ENCODE measurements around the gene KRT78. TPM values are rescaled to one million over a fixed set of nuclear protein-coding genes. Genes with fewer than 3 reads are reported as not detected.
"Not testable (repeated sequence)": the region's sequence is repeated elsewhere in the genome, so short reads cannot be mapped to it uniquely, and the experiment has no call there.

Gene KRT78
- polyA plus RNA-seq, 1 experiment: not detected

DNA sequence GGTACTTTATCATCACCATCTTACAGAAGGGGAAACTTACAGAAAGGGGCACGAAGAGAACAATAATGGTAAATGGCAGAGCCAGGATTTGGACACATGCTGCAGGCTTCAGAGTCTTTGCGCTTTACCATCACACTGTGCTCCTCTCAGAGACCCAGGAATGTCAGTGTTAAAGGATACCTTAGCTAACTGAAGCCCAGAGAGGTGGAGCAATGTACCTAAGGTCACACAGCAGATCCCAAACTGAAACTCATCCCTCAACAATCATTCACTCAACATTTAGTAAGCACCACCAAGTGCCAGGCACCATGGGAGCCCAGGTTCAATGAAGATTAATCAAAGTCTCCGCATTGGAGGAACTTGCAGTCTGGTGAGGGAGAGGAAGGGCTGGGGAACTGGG lies 8.0 kb upstream of the KRT78 start:
- CTCF ChIA-PET: interaction anchor here (1.0 kb wide), 1 partner anchor 23 kb away, joined by 3 read pairs; no protein-coding TSS in a partner anchor
- H3K4me3 ChIP-seq (ENCODE audit: low read depth, low read length): no peak overlapping the region
- TF ChIP-seq CTCF (IDR thresholded peaks at IDR 0.05; ENCODE audit: insufficient read depth, low read depth, low read length): no peak
- no peak for DNase-seq (ENCODE audit: low read depth)
- POLR2A ChIA-PET: no interaction called here
- peaks cover 5% of the 10 kb centered on the region for H3K27me3 ChIP-seq (ENCODE audit: control insufficient read depth, insufficient read depth, low read length)
- H3K36me3 ChIP-seq (ENCODE audit: control insufficient read depth, insufficient read depth, low read length): no peaks in the 10 kb centered on the region

DNA sequence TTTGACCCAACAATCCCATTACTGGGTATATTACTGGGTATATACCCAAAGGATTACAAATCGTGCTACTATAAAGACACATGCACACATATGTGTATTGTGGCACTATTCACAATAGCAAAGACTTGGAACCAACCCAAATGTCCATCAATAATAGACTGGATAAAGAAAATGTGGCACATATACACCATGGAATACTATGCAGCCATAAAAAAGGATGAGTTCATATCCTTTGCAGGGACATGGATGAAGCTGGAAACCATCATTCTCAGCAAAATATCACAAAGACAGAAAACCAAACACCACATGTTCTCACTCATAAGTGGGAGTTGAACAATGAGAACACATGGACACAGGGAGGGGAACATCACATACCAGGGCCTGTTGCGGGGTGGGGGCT lies 7.3 kb upstream of the KRT78 start:
- CTCF ChIA-PET: interaction anchor here (1.0 kb wide), 1 partner anchor 23 kb away, joined by 3 read pairs; no protein-coding TSS in a partner anchor
- POLR2A ChIA-PET; H3K27me3 ChIP-seq (ENCODE audit: control insufficient read depth, insufficient read depth, low read length); DNase-seq (ENCODE audit: low read depth); H3K36me3 ChIP-seq (ENCODE audit: control insufficient read depth, insufficient read depth, low read length); H3K4me3 ChIP-seq (ENCODE audit: low read depth, low read length): not testable (repeated sequence)

DNA sequence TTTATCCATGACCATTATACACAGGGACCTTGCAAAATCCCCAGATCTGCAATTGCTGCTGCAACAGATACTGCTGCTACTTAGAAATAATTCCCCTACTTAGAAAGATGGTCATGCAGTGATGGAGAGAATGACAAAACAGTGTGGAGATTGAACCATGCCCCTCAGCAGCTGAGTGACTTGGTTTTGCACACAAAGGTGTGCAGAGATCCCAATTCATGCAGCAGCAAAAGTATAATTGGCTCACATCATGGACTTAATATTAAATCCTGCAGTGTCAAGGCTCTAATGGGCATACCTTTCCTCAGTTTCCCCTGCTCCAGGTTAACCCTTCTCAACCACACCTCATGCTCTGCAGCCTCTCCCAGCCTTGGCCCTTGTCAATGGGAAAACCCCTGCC lies 3.0 kb upstream of the KRT78 start:
- Histone ChIP-seq H3K27me3 (ENCODE audit: control insufficient read depth, insufficient read depth, low read length) (peaks cover 10% of the 10 kb centered on the region), H3K4me3 (ENCODE audit: low read depth, low read length) (no peak overlapping the region), H3K36me3 (ENCODE audit: control insufficient read depth, insufficient read depth, low read length) (no peaks in the 10 kb centered on the region)
- POLR2A ChIA-PET: no interaction called here
- no peak for TF ChIP-seq CTCF (IDR thresholded peaks at IDR 0.05; ENCODE audit: insufficient read depth, low read depth, low read length)
- no peak for DNase-seq (ENCODE audit: low read depth)
- CTCF ChIA-PET: interaction anchor here (1.4 kb wide), 1 partner anchor 19 kb away, joined by 4 read pairs; no protein-coding TSS in a partner anchor

- H3K4me3 ChIP-seq (ENCODE audit: low read depth, low read length): no peak overlapping the region
- H3K27me3 ChIP-seq (ENCODE audit: control insufficient read depth, insufficient read depth, low read length): peaks cover 10% of the 10 kb centered on the region
- H3K36me3 ChIP-seq (ENCODE audit: control insufficient read depth, insufficient read depth, low read length): no peaks in the 10 kb centered on the region
- no peak for TF ChIP-seq CTCF (IDR thresholded peaks at IDR 0.05; ENCODE audit: insufficient read depth, low read depth, low read length)
- CTCF ChIA-PET: interaction anchor here (1.8 kb wide), 1 partner anchor 15 kb away, joined by 4 read pairs; no protein-coding TSS in a partner anchor
- POLR2A ChIA-PET: no interaction called here
- no peak for DNase-seq (ENCODE audit: low read depth)
Measured at GRCh38 chr12:52850681-52851080, 1.9 kb upstream of the KRT78 start.

DNA sequence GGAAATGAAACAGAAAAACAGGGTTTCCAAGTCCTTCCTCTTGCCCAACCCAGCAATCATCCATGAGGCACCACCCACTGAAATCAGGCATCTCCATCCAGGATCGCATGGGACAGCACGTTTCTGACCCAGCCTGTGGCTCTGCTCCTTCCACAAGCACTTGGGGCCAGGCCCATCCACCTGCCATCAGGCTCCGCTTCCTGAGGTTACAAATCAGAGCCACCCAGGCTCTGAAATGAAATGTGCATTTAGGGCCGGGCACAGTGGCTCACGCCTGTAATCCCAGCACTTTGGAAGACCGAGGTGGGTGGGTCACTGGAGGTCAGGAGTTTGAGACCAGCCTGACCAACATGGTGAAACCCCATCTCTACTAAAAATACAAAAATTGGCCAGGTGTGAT lies 717 bp upstream of the KRT78 start:
- Histone ChIP-seq H3K27me3 (ENCODE audit: control insufficient read depth, insufficient read depth, low read length) (peaks cover 10% of the 10 kb centered on the region), H3K4me3 (ENCODE audit: low read depth, low read length) (no peak overlapping the region), H3K36me3 (ENCODE audit: control insufficient read depth, insufficient read depth, low read length) (no peaks in the 10 kb centered on the region)
- DNase-seq (ENCODE audit: low read depth): no peak
- POLR2A ChIA-PET: no interaction called here
- no peak for TF ChIP-seq CTCF (IDR thresholded peaks at IDR 0.05; ENCODE audit: insufficient read depth, low read depth, low read length)
- CTCF ChIA-PET: interaction anchor here (1.8 kb wide), 1 partner anchor 16 kb away, joined by 4 read pairs; no protein-coding TSS in a partner anchor

Measured in BJ (cell line).